COR-L47 (cell line): ENCODE data around the gene APLF.

Source experiments
- DNase-seq: peaks from one replicate; lab custom pipeline; 2025; lab: John Stamatoyannopoulos, UW

Gene APLF

GRCh38 chr2:68467077-68467960 is at the start of gene APLF, which contains the start of gene FBXO48:
Gene APLF (plus strand): TSS chr2:68467585. CDS start chr2:68467732, 147 bp downstream.
Gene FBXO48 (minus strand): TSS chr2:68467294. CDS start chr2:68465145, 2,149 bp downstream.
- DNase-seq = peak; percentile 96

DNA sequence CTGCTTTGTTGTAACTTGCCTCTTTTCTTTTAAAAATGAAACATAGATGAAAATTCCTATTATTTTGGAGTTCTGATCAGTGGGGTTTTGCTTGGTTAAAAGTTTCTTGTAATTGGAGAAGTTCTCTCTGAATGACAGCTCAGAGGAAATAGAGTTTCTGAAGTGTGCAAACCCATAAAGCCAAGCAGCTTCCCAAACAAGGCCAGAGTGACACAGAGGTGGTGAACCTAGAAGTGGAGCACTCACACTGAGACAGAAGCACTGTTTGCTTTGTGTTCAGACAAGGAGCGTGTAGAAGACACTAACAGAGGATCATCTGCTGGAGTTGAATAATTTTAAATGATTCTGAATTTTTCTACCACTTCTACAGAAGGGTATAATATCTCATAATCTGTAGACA is 49.5 kb upstream of the APLF start:
- DNase-seq = no peak

DNA sequence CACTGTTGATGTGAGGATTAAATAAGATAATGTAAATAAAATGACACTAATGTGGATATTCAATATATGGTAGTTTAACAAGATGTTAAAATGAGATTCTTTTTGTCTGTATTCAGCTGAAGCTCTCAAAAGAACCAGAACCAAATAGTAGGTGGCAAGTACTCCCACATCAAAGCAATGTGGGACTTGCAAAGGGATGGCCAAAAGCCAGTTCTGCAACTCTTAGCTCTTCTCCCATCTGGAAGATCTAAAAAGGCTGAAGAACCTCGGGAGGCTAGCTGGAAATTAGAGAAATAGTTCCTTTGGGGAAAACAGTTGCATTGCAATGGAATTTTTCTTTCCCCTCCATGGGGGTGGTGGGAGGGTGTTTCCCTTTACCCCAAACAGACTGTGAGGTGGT is 49.0 kb upstream of the APLF start:
- DNase-seq = no peak

GRCh38 chr2:68418855-68419254 is 48.5 kb upstream of the APLF start:
- no peak for DNase-seq

GRCh38 chr2:68420254-68420910 is 47.0 kb upstream of the APLF start:
- DNase-seq = no peak

- DNase-seq = no peak
These were observed 43.3 kb upstream of the APLF start for GRCh38 chr2:68423966-68424650.

DNA sequence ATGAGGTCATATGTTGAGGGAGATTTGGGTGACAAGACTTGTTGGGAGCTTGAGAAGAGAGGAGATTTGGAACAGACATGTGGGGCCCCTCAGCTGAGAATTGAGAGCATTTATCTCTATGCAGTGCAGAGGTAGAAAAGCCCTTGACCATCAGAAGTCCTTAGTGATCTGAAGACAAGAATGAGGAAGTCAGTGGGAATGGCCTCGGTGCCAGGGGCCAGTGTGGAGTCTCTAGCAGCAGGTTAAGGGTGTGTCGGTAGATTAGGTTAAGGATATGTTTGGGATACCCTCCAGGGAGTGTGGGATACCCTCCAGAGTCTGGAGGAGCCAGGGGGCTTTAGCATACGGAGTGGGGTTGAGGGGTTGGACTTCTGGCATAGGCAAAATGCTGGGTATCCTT is 41.9 kb upstream of the APLF start:
- DNase-seq = no peak

DNA sequence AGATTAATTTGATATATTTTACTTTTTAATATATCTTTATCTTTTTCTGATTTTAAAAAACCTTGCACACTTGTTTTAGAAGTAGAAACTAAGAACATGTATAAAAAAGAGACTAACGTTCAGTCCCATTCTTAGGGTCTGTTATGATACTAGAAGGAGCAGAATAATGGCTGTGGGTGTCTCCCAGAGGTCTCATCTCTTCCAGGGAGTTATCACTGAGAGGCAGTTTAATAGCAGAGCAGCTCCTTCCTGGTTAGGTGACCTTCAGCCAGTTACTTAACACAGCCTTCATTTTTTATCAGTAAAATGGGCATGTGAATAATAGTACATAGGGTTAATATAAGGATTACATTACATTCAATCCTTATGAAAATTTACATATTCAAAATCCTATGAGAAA is 40.9 kb upstream of the APLF start:
- DNase-seq = no peak

DNA sequence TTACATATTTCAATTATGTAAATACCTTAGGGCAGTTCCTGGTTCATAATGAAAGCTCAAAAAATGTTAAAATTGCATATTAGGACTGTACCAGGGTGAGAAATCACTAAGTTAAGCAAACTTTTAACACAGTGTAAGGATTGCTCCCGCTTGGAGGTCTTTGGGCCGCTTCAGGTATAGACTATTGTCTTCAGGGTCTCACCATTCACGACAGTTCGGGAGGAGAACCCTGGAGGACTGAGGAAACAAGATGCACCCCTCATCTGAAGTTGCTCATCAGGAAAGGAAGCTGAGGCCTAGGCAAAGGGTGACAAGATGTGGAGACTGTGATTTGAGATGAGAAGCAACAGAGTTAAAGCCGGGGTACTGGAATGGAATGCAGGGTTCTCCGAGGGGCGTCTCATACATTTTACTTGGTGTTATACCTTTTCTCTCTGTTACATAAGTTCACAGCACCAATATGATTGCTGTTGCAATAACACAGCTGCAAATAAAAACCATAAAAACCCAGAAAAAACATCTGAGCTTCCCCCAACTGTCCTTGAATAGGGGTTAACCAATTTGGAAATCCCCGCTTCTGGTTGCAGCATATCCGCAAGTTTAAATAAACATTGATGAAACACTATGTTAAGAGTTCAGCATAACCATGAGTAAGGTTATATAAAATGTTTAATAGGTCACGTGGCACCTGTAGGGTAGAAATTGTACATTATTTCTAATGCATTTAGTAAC is 40.4 kb upstream of the APLF start:
- DNase-seq = no peak

GRCh38 chr2:68428126-68428525 is 39.3 kb upstream of the APLF start:
- no peak for DNase-seq

DNA sequence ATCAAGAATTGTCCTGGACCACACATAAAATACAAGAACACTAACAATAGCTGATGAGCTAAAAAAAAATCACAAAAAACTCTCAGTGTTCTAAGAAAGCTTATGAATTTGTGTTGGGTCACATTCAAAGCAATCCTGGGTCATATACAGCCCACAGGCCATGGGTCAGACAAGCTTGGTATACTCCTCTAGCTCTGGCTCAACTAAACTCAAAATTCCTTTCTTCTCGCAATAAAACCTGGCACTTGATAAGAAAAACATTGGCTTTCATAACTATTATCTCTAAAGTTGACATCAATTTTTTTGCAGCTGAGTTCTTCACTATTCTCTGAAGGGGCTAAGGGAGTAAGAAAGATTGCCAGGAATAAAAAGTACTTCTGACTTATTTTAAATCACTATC is 38.6 kb upstream of the APLF start:
- DNase-seq = no peak

DNA sequence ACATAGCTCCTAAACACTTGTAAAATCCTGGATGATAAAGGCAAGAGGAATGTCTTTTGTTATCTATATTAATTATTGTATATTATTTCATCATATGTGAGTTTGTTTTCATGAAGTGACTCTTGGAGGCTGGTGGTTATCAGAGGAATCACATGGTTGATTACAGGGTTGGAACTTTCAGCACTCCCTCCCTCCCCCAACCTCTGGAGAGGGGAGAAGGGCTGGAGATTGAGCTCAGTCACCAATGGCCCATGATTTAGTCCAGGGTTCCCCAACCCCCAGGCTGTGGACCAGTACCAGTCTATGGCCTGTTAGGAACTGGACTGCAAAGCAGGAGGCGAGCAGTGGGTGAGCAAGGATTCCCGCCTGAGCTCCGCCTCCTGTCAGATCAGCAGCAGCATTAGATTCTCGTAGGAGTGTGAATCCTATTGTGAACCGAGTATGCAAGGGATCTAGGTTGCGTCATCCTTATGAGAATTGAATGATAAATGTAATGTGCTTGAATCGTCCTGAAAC is 38.0 kb upstream of the APLF start:
- DNase-seq = no peak

GRCh38 chr2:68431316-68431972 is 35.9 kb upstream of the APLF start:
- DNase-seq = no peak

DNA sequence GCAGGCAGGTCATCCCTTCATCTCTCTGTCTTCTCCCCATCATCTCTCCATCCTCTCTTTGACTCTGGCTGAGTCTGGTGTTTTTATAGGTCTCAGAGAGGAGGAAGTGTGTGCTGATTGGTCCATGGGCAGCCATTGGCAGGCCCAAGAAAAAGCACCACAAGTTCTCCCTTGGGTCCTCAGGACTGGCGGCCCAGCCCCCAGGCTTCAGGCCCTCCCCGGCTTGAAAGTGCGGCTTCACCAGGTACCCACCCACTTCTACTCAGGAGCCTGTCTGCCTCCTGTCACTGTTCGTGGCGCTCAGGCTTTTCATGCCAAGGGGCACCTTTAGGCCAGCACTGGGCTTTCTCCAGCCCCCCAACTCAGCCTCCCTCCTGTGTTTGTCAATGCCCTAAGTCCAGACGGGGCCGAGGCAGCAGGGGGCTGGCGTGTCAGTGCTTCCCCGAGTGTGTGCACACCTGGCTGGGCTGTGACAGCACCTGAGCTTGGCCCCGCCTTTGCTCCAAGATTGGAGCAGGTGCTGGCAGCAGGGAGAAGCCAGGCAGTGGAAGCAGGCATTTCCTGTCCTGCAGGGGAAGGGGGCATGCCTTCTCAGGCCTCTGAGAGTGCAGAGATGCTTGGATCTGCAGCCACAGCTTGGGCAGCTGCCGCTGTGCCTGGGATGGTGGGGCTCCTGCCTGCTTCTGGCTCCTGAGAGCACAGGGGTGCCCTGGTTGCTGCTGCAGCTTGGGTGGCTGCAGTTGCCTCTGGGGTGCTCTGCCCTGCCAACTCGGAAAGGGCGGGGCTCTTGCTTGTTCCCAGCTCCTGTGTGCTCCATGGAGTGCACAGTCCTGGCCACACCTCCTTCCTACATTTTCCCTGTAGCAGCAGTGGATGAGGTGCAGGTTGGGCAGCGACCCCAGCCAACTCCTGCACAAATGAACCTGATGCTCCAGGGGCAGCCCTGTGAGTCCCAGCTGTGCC is 34.4 kb upstream of the APLF start:
- DNase-seq = no peak

DNA sequence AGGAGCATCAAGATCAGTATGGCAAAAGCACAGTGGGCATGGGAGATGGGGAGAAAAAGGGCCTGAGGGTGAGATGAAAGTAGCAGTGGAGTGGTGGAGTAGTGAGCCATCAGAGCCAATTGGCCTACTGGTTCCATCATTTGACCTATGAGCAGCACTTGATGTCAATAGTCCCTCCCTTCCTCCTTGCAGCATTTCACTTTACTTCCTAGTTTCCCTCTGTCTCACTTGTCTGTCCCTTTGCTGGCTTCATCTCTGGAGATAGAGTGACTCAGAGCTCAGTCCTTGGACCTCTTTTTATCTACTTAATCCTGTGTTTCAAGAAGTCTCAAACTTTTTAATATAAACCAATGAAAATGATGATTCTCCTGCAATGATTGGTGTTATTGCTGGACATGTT is 32.4 kb upstream of the APLF start:
- no peak for DNase-seq

DNA sequence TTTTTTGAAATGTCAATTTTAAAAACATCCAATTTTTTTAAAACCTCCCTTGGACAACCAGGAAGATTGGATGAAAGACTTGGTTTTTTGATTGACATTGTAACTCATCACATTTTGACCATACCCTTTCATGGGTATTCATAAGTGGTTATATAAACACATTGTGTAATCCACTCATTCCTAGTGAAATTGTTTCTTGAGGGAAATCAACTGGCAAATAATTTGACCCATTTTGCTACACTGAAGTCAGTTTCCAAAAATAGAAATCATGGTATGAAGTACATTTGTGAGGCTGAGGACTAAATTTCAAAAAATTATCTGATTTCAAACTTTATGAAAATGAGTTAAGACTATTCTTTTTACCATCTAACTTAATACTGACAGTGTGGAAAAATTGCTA is 31.8 kb upstream of the APLF start:
- DNase-seq = no peak

GRCh38 chr2:68436270-68436669 is 31.1 kb upstream of the APLF start:
- no peak for DNase-seq

GRCh38 chr2:68438455-68439303 is 28.7 kb upstream of the APLF start:
- no peak for DNase-seq
